H4 (cell line): ENCODE data around the gene BRD1. TPM values are rescaled to one million over a fixed set of nuclear protein-coding genes. Genes with fewer than 3 reads are reported as not detected.
A peak's percentile ranks its signal among the peaks of the same experiment; 100 is the strongest.

Experiments used
- DNase-seq: peaks from one replicate; pipeline ENCODE4 v3.0.0-alpha.2; 2015; ENCODE audit warnings: low spot score
- total RNA-seq: library from RNA; depleted of rRNA; stranded (reverse); fragments of >200 nt; shearing (Covaris generic); gene quantifications from 2 replicates; pipeline ENCODE4 v1.2.3, GENCODE V29; 2014; rRNA removed

BRD1 gene
- total RNA-seq, result 7.3 and 13.9 TPM in 2 replicates

GRCh38 chr22:49827853-49828598 is at the start of gene BRD1:
BRD1 (minus strand) TSS chr22:49827873; CDS start chr22:49824317, 3,556 bp downstream.
- peak; percentile 26 for DNase-seq

- no peak for DNase-seq
Measured at GRCh38 chr22:49873228-49873940, 45.7 kb upstream of the BRD1 start.

DNA sequence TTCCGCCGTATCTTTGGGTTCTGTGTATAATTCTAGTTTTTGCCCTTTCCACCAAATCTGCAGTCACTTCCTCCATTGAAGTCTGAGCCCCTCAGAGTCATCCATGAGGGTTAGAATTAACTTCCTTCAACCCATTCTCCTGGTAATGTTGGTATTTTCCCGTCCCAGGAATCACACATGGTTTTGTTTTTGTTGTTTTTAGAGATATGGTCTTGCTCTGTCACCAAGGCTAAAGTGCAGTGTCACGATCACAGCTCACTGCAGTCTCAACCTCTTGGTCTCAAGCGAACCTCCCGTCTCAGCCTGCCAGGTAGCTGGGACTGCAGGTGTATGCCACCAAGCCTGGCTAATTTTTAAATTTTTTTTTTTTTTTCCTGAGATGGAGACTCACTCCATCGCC is 44.7 kb upstream of the BRD1 start:
- DNase-seq, result no peak

DNA sequence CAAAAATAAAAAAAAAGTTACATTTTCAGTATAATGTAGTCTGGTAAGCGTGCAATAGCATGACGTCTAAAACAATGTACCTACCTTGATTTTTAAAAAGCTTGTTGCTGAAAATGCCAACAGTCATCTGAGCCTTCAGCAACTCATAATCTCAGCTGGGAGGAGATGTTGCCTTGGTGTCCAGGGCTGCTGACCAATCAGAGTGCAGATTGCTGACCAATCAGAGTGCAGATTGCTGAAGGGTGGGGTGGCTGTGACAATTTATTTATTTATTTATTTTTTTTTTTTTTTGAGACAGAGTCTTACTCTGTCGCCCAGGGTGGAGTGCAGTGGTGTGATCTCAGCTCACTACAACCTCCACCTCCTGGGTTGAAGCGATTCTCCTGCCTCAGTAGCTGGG is 43.8 kb upstream of the BRD1 start:
- DNase-seq, result no peak

DNA sequence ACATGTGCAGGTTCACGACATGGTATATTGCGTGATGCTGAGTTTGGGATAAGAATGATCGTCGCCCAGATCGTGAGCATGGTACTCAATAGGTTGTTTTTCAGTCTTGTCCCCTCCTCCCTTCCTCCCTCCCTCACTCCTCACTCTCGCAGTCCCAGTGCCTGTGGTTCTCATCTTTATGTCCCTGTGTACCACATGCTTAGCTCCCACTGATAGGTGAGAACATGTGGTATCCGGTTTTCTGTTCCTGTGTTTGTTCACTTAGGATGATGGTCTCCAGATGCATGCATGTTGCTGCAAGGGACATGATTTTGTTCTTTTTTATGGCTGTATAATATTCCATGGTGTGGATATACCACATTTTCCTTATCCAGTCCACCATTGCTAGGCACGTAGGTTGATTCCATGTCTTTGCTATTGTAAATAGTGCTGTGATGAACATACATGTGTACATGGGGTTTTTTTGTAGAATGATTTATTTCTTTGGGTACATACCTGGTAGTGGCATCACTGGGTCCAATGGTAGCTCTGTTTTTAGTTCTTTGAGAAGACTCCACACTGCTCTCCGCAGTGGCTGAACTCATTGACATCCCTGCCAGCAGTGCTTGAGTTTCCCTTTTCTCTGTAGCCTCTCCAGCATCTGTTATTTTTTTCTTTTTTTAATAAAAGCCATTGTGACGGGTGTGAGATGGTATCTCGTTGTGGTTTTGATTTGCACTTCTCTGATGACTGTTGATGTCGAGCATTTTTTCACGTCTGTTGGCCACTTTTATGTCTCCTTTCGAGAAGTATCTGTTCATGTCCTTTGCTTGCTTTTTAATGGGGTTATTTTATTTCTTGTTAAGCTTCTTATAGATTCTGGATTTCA is 42.4 kb upstream of the BRD1 start:
- DNase-seq, result no peak

DNA sequence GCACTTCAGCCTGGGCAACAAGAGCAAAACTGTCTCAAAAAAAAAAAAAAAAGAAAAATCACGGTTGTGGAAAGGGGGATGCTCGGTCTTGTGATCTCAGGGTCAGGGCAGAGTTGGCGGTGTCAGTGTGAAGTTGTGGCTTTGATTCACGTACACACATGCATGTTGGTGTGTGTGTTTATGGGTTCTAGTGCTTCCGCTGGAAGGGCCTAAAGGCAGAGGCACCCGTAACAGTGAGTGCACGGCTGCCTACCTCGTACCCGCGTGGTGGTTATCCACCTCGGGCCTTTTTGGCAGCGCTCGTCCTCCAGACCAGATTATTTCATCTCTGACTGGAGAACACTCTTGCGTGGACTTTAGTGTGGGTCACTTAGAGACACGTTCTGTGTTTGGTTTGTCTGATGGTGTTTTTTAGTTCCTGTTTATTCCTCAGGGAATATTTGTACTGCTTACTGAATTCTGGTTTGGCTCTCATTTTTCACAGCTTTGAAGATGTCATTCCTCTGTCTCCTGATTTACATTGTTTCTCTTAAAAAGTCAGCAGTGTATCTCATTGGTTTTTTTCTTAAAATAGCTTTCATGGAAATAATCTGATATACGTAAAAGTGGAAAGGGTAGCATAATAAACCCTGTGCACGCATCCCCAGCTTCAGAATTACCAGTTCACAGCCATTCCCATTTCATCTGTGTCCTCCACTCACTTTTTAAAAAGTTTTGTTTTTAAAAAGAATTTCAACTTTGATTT is 41.6 kb upstream of the BRD1 start:
- no peak for DNase-seq

DNA sequence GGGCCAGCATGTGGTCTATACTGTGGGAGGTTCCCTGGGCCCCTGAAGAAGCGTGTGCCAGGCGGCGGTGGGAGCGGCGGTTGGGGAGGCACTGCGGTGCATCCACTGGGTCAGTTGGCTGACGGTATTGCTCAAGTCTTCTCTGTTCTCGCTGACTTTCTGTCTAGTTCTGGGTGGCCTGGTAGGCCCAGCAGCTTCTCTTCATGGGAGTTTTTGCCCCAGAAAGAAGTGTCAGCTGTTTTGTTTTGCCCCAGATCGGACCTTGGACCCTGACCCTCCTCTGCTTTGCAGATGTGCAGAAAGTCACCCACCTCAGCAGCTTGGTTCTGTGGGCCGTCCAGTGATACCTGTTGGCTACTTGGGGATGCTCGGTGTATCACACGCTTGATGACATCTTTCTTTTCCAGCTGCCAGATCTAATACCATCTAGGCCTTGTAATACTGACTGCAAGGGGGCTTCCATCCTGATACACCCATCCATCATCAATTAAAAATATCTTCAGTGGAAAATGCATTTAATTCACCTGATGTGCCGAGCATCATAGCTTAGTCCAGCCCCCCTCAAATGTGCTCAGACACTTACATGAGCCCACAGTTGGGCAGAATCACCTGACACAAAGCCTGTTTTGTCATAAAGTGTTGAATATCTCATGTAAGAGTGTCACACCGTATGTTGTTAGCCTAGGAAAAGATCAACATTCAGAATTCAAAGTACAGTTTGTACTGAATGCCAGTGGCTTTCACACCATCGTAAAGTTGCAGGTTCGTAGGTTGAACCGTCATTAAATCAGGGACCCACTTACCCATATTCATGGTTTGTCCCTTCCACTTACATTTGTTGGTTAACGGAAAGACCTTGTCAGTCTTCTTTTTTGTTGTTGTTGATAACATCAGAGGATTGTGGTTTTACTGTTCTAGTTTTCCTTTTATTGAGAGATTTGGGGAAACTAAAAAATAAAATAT is 39.9 kb upstream of the BRD1 start:
- no peak for DNase-seq

GRCh38 chr22:49866646-49867045 is 39.0 kb upstream of the BRD1 start:
- no peak for DNase-seq

DNA sequence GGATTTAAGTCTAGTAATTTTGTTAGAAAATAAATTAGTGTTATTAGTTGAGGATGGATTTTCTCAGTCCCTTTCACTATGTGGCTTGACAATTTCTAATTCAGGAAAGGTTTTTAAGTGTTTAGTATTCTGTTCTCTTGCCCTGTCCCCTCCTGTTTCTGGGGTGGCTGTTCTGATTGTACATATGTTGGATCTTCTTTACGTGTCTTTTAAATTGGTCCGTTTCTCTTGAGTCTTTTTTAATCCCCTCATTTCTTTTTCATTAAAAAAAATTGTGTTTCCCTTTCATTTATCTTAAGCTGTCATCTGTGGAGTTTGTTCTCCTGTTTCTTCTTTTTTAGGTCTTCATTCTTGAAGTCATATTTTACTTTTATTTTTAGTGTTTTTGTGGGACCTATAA is 38.5 kb upstream of the BRD1 start:
- DNase-seq, result no peak

- DNase-seq, result no peak
Measured at GRCh38 chr22:49865156-49865555, 37.5 kb upstream of the BRD1 start.

DNA sequence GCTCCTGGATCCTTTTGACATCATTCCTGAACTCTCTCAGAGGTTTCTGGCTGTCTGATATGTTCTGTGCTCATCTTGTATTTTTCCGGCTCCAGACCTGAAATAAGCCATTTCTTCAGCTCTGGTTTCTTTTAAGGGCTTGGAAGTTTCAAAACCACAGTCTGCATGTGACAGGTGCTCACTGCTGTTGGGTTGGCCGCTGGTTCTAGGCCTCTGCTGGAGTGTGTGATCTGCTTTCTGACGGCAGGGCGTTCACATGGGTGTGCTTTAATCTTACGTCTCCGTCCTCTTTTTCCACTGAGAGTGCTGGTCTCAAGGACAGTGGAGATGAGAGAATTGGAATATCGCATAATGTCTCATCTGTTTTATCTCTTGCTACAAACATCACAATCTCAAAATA is 36.3 kb upstream of the BRD1 start:
- no peak for DNase-seq

- no peak for DNase-seq
Measured at GRCh38 chr22:49862496-49862776, 34.8 kb upstream of the BRD1 start.

GRCh38 chr22:49861642-49862495 is 34.2 kb upstream of the BRD1 start:
- DNase-seq, result no peak

GRCh38 chr22:49858827-49859226 is 31.2 kb upstream of the BRD1 start:
- no peak for DNase-seq

GRCh38 chr22:49856766-49857618 is 29.3 kb upstream of the BRD1 start:
- no peak for DNase-seq

DNA sequence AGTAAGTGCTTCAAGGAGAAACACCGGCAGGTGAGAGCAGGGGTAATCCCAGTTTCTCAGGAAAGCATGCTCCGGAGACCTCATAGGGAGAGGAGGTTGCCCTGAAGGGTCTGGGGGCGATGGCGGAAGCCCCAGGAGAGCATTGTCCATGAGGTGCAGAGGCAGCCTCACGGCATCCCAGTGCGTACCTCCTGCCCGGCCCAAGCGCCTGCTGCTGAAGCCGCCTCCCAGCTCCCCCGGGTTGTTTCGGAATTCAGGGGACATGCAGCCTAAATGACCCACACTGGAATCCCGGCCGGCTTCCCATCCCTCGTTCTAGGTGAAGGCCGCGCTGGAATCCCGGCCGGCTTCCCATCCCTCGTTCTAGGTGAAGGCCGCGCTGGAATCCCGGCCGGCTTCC is 28.7 kb upstream of the BRD1 start:
- no peak for DNase-seq

- DNase-seq, result no peak
Measured at GRCh38 chr22:49855251-49855911, 27.7 kb upstream of the BRD1 start.
